CD14-positive monocyte (primary cell): ENCODE data around the gene STK32B. TPM values are rescaled to one million over a fixed set of nuclear protein-coding genes. Genes with fewer than 3 reads are reported as not detected.

Source experiments
- DNase-seq, 3 donors: peaks; one replicate each; pipeline ENCODE4 v3.0.0-alpha.2; 2011 to 2022
- H2AFZ ChIP-seq: 2 replicates; pipeline ENCODE4 v1.6.0; 2012; ENCODE audit warnings: mild to moderate bottlenecking, low read depth, low read length, inconsistent platforms; ENCODE audit not compliant: insufficient read depth, poor library complexity, severe bottlenecking
- H3K27ac ChIP-seq, 2 donors: 1 replicate in 1 of 2; 2 replicates in 1 of 2; pipeline ENCODE4 v1.5.1; 2012 to 2013; ENCODE audit warnings: low read length in 2 of 2, control low read depth in 1 of 2, inconsistent platforms in 1 of 2, low read depth in 1 of 2, mild to moderate bottlenecking in 1 of 2
- H3K27me3 ChIP-seq, 2 donors: one replicate each; pipeline versions ENCODE4 v1.6.0 to v1.6.1; 2011 to 2013; ENCODE audit warnings: low read length in 2 of 2; ENCODE audit not compliant: control insufficient read depth in 2 of 2, insufficient read depth in 2 of 2
- H3K36me3 ChIP-seq, 2 donors: replicated peaks in 1 of 2; 1 replicate in 1 of 2; 2 replicates in 1 of 2; pipeline versions ENCODE4 v1.5.1 to v1.6.1; 2012 to 2013; ENCODE audit warnings: low read length in 2 of 2, control low read depth in 1 of 2, inconsistent platforms in 1 of 2, mild to moderate bottlenecking in 1 of 2; ENCODE audit not compliant: insufficient read depth in 2 of 2, control insufficient read depth in 1 of 2
- H3K4me1 ChIP-seq, 2 donors: 1 replicate in 1 of 2; 2 replicates in 1 of 2; pipeline versions ENCODE4 v1.5.1 to v1.6.1; 2012 to 2013; ENCODE audit warnings: low read length in 2 of 2, control low read depth in 1 of 2, inconsistent platforms in 1 of 2, mild to moderate bottlenecking in 1 of 2, moderate library complexity in 1 of 2; ENCODE audit not compliant: insufficient read depth in 2 of 2, control insufficient read depth in 1 of 2
- H3K4me2 ChIP-seq: replicated peaks from 2 replicates; pipeline ENCODE3; 2012; ENCODE audit warnings: low read length, moderate library complexity, mild to moderate bottlenecking; ENCODE audit not compliant: poor library complexity, severe bottlenecking; ENCODE audit errors: extremely low read depth
- H3K4me3 ChIP-seq, 3 experiments: fragments of 200-600 bp in 1 of 3; sonication (generic) in 1 of 3; replicated peaks in 1 of 3; 1 replicate in 2 of 3; 2 replicates in 1 of 3; pipeline ENCODE4 v1.5.1; 2011 to 2013; ENCODE audit warnings: low read length in 3 of 3, mild to moderate bottlenecking in 3 of 3, control low read depth in 2 of 3, low read depth in 2 of 3, inconsistent platforms in 1 of 3, moderate library complexity in 1 of 3
- H3K79me2 ChIP-seq: 2 replicates; pipeline ENCODE4 v1.6.0; 2012; ENCODE audit warnings: mild to moderate bottlenecking, control low read depth, inconsistent platforms, low read length, moderate library complexity; ENCODE audit not compliant: insufficient read depth
- H3K9ac ChIP-seq: 2 replicates; pipeline ENCODE4 v1.6.0; 2017; ENCODE audit warnings: low read length, mild to moderate bottlenecking; ENCODE audit not compliant: insufficient read depth, poor library complexity, severe bottlenecking
- H3K9me3 ChIP-seq, 2 donors: replicated peaks in 1 of 2; 1 replicate in 1 of 2; 2 replicates in 1 of 2; pipeline versions ENCODE4 v1.5.1 to v1.6.1; 2012 to 2013; ENCODE audit warnings: low read length in 2 of 2, control low read depth in 1 of 2; ENCODE audit not compliant: control insufficient read depth in 1 of 2, insufficient read depth in 1 of 2
- H4K20me1 ChIP-seq: 2 replicates; pipeline ENCODE4 v1.6.0; 2012; ENCODE audit warnings: mild to moderate bottlenecking, low read length, control low read depth, moderate library complexity; ENCODE audit not compliant: insufficient read depth
- H3K27ac Mint-ChIP-seq, 7 donors: one replicate each; pipeline ENCODE4 v1.8.0; 2020; ENCODE audit warnings: mild to moderate bottlenecking in 7 of 7, mixed read lengths in 7 of 7, moderate library complexity in 6 of 7, inconsistent platforms in 2 of 7
- H3K27me3 Mint-ChIP-seq, 3 donors: one replicate each; pipeline ENCODE4 v1.8.0; 2021 to 2022; ENCODE audit warnings: low read depth in 3 of 3, mild to moderate bottlenecking in 3 of 3, mixed read lengths in 3 of 3, moderate library complexity in 3 of 3, inconsistent platforms in 1 of 3
- H3K36me3 Mint-ChIP-seq, 2 donors: one replicate each; pipeline ENCODE4 v1.8.0; 2020; ENCODE audit warnings: mixed read lengths in 2 of 2, inconsistent platforms in 1 of 2, mild to moderate bottlenecking in 1 of 2
- H3K4me1 Mint-ChIP-seq: one replicate; pipeline ENCODE4 v1.8.0; 2020; ENCODE audit warnings: mild to moderate bottlenecking, mixed read lengths
- H3K4me3 Mint-ChIP-seq, 2 donors: one replicate each; pipeline ENCODE4 v1.8.0; 2020; ENCODE audit warnings: mild to moderate bottlenecking in 2 of 2, mixed read lengths in 2 of 2, moderate library complexity in 1 of 2
- H3K9me3 Mint-ChIP-seq, 7 donors: one replicate each; pipeline ENCODE4 v1.8.0; 2020 to 2022; ENCODE audit warnings: mixed read lengths in 7 of 7, mild to moderate bottlenecking in 6 of 7, moderate library complexity in 6 of 7, inconsistent platforms in 2 of 7
- WGBS: methylation state at CpG from one replicate; pipeline ENCODE4 v1.1.5; 2013; ENCODE audit warnings: missing lambda C conversion rate; ENCODE audit not compliant: insufficient coverage; 5-methylcytosine and 5-hydroxymethylcytosine counted together
- intact Hi-C, 2 donors: fragments of 100-400 bp; cut with micrococcal nuclease; formaldehyde crosslinking; loops; one replicate each; pipeline versions ENCODE4 v1.15.0 to v1.15.1; 2023
- polyA plus RNA-seq, 3 donors: library from polyadenylated mRNA; depleted of rRNA in 1 of 3; unstranded in 2 of 3; stranded (reverse) in 1 of 3; fragments of 300-500 nt in 2 of 3; fragments of >200 nt in 1 of 3; fragmentation: Illumina TruSeq in 2 of 3; gene quantifications; 1 replicate in 2 of 3; 2 replicates in 1 of 3; pipeline ENCODE4 v1.2.3, GENCODE V29; 2012 to 2021
- TF ChIP-seq, protein P1 (sequence below): fragments of 200-600 bp; IDR thresholded peaks from one replicate; pipeline ENCODE4 v1.8.0; 2022; ENCODE audit warnings: antibody characterized with exemption, mild to moderate bottlenecking

STK32B gene
- polyA plus RNA-seq, 3 donors = 0.61 to 1.7 (median 0.75) TPM

GRCh38 chr4:5134620-5135019, 83.3 kb downstream of the STK32B start:
- Histone ChIP-seq H4K20me1 (no peaks in the 10 kb centered on the region), H3K9me3 (peaks cover 0 to 12% of the 10 kb centered on the region in 2 donors), H3K4me1 (no peaks in the 10 kb centered on the region), H3K36me3 (no peaks in the 10 kb centered on the region), H3K27ac (no peak overlapping the region), H3K79me2 (no peaks in the 10 kb centered on the region), H3K4me3 (no peak overlapping the region), H3K9ac (no peak overlapping the region), H3K4me2 (no peak overlapping the region), H2AFZ (no peak overlapping the region), H3K27me3 (no peaks in the 10 kb centered on the region)
- Mint-ChIP-seq H3K4me3 (no peak overlapping the region), H3K27me3 (peaks cover 0 to 8% (median 3%) of the 10 kb centered on the region in 3 donors), H3K27ac (no peak overlapping the region), H3K36me3 (no peaks in the 10 kb centered on the region), H3K9me3 (peaks cover 4 to 11% (median 7%) of the 10 kb centered on the region in 7 donors), H3K4me1 (no peaks in the 10 kb centered on the region)
- 85% methylated on average over 3 of the region's 4 CpGs for WGBS
- intact Hi-C loops = no loop called here
- DNase-seq = no peak
- TF ChIP-seq, protein P1, sequence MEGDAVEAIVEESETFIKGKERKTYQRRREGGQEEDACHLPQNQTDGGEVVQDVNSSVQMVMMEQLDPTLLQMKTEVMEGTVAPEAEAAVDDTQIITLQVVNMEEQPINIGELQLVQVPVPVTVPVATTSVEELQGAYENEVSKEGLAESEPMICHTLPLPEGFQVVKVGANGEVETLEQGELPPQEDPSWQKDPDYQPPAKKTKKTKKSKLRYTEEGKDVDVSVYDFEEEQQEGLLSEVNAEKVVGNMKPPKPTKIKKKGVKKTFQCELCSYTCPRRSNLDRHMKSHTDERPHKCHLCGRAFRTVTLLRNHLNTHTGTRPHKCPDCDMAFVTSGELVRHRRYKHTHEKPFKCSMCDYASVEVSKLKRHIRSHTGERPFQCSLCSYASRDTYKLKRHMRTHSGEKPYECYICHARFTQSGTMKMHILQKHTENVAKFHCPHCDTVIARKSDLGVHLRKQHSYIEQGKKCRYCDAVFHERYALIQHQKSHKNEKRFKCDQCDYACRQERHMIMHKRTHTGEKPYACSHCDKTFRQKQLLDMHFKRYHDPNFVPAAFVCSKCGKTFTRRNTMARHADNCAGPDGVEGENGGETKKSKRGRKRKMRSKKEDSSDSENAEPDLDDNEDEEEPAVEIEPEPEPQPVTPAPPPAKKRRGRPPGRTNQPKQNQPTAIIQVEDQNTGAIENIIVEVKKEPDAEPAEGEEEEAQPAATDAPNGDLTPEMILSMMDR = no peak

GRCh38 chr4:5137226-5137625, 85.9 kb downstream of the STK32B start:
- no CpG with 5 or more reads among the region's 2 CpGs for WGBS
- Histone ChIP-seq H3K9ac (no peak overlapping the region), H3K4me2 (no peak overlapping the region), H2AFZ (no peak overlapping the region), H3K36me3 (no peaks in the 10 kb centered on the region), H3K79me2 (no peaks in the 10 kb centered on the region), H4K20me1 (no peaks in the 10 kb centered on the region), H3K9me3 (no peaks in the 10 kb centered on the region), H3K27me3 (no peaks in the 10 kb centered on the region), H3K4me3 (no peak overlapping the region), H3K4me1 (no peaks in the 10 kb centered on the region), H3K27ac (no peak overlapping the region)
- Mint-ChIP-seq H3K9me3 (no peaks in the 10 kb centered on the region), H3K36me3 (no peaks in the 10 kb centered on the region), H3K27ac (no peak overlapping the region), H3K4me3 (no peak overlapping the region), H3K27me3 (peaks cover 0 to 6% (median 3%) of the 10 kb centered on the region in 3 donors), H3K4me1 (no peaks in the 10 kb centered on the region)
- TF ChIP-seq, protein P1 = no peak
- intact Hi-C loops = no loop called here
- no peak for DNase-seq
